Measurements from ENCODE around the gene LAMP1.
"Not testable (repeated sequence)": the region's sequence is repeated elsewhere in the genome, so short reads cannot be mapped to it uniquely, and the experiment has no call there.

LAMP1 gene

GRCh38 chr13:113355621-113356020 lies 58.6 kb downstream of the LAMP1 start:
- DNase-seq (ENCODE audit: low read depth in 2 of 2), result no peak

- DNase-seq (ENCODE audit: low read depth in 2 of 2), result no peak
These were observed 59.6 kb downstream of the LAMP1 start for GRCh38 chr13:113356596-113356995.

DNA sequence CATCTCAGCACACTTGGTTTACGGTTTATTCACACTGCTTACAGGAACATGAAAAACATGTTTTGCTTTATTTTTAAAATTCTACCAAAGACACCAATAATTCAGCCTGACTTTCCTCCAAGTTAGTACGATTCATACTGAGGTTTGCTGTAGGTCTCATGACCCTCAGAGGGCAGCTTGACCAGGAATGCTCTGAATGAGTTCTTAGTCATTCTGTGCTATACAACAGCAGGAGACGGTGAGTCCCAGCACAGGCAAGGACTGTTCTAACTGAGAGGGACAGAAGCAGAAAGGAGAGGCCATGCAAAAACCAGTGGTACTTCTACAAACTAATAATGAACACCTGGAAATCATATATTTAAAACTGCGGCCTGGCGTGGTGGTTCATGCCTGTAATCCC lies 60.5 kb downstream of the LAMP1 start:
- DNase-seq (ENCODE audit: low read depth in 2 of 2), result no peak

DNA sequence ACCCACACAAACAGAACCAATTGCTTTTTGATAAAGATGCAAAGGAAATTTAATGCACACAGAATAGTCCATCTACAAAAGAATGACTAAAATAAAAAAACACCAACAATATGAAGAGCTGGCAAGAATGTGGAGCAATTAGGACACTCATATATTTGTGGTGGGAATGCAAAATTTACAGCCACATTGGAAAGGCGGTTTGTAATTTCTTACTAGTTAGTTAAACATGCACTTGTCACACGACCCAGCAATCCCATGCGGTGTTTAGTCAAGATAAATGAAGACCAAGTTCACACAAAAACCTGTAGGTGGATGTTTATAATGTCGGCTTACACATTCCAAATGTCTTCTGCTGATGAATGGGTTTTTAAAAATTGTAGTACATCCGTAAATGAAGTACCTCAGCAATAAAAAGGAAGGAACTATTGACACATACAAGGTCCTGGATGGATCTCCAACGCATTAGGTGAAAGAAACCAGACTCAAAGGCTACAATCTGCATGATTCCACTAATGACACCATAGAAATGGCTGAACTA lies 61.7 kb downstream of the LAMP1 start:
- DNase-seq (ENCODE audit: low read depth in 2 of 2), result no peak

- no peak for DNase-seq (ENCODE audit: low read depth in 2 of 2)
These were observed 62.5 kb downstream of the LAMP1 start for GRCh38 chr13:113359571-113359970.

DNA sequence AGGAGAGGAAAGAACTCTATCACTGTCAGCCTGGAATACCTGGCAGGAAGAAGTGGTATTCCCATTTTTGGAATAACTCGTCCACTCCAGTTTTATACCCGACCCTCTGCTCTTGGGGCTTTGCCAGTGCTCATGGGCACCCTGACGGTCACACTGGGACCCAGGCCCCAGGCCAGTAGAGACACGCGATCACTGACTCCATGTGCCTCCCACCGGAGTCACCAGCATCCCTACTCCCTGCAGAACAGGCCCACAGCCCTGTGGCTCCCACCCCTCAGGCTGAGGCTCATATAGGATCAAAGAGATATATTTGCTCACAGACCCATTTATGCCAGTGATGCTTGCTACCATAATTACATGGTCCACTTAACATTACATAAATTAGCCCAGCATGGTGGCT lies 63.4 kb downstream of the LAMP1 start:
- no peak for DNase-seq (ENCODE audit: low read depth in 2 of 2)

DNA sequence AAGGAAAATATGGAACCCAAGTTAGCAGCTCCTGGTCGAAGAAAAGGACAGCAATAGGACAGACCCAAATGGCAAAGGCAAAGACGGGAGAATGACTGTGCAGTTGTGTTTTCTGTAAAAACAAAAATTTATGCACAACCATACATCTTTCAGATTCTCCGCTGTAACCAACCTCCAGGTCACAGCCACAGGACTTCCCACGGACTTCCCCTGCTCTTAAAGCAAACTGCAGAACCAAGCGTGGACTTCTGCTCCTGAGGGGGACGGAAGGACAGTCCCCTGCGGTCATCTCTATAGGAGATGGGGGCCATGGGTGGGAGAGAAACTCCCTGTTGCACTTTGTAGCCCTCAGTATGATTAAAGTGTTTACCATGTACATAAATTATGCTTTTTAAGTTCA lies 64.4 kb downstream of the LAMP1 start:
- no peak for DNase-seq (ENCODE audit: low read depth in 2 of 2)

GRCh38 chr13:113364311-113364889 lies 67.4 kb downstream of the LAMP1 start:
- DNase-seq (ENCODE audit: low read depth in 2 of 2), result no peak

DNA sequence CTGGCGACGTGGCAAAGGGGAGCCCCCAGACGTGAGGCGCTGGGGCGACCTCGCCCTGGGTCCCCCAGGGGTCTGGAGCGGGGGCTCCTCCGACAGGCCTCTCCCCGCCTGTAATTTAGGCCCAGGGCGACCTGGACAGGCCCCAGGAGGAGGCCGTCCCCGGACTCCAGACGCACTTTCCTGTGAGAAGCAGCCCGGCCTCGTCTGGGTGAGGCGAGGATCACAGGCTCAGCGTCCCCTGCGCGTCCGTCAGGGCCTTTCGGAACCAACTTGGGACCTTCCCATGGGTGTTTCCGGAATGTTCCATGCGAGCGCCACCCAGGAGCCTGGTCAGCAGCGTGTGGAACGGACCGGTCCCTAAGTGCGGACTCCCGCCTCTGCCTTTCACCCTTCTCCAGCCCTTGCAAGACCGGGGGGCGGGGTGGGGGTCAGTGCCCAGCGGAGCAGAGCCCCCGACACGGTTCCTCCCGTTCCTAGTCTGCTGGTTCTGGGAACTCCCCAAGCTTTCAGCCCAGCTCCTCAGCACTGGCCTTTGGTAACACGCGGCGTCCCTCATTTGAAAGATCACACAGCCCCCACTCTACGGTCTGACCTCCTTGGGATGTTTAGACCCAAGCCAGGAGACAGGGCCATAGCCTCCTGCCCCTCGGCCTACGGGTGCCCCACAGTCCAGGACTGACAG lies 68.0 kb downstream of the LAMP1 start:
- no peak for DNase-seq (ENCODE audit: low read depth in 2 of 2)

DNA sequence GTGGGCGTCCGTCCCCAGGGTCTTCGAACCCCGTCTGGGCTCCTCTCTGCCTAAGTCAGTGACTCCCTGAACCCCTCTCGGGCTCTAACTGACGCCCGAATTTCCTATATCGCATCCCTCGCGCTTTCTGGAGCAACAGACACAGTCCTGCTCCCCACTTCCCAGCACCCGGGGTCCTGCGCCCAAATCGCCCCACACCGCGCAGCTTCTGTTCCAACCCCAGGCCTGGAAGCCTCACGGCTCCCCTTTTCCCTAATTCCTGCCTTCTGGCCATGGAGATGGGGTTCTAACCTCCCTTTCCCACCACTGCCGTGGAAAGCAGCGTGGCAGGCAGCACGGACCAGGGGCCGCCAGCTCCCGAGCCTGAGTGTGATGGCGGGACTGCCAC lies 68.5 kb downstream of the LAMP1 start:
- DNase-seq (ENCODE audit: low read depth in 2 of 2), result no peak

GRCh38 chr13:113365971-113366588 lies 69.0 kb downstream of the LAMP1 start:
- no peak for DNase-seq (ENCODE audit: low read depth in 2 of 2)

- DNase-seq (ENCODE audit: low read depth in 2 of 2), result no peak
These were observed 70.1 kb downstream of the LAMP1 start for GRCh38 chr13:113367020-113367560.

GRCh38 chr13:113367771-113368170 lies 70.7 kb downstream of the LAMP1 start:
- DNase-seq (ENCODE audit: low read depth in 2 of 2), result no peak

- not testable (repeated sequence) for DNase-seq (ENCODE audit: low read depth in 2 of 2)
These were observed 71.3 kb downstream of the LAMP1 start for GRCh38 chr13:113368353-113368752.

GRCh38 chr13:113369189-113369588 lies 72.2 kb downstream of the LAMP1 start:
- no peak for DNase-seq (ENCODE audit: low read depth in 2 of 2)

DNA sequence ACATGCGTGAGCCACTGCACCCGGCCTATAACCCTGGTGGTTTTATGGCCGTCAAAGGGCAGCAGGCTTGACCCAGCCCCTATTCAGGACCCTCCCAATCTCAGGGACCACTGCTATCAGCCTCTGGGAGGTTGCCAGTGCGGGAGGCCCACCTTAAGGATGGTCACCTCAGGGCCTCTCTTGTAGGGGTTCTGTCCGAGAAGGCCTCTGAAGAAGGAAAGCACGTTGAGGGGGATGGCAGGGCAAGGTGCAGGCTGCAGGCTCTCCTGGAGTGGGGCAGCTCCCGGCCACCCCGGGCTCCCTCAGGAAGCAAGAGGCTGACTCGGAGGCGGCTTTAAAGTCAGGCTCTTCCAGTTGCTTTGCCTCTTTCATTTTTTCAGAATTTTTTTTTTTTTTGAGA lies 72.8 kb downstream of the LAMP1 start:
- no peak for DNase-seq (ENCODE audit: low read depth in 2 of 2)

DNA sequence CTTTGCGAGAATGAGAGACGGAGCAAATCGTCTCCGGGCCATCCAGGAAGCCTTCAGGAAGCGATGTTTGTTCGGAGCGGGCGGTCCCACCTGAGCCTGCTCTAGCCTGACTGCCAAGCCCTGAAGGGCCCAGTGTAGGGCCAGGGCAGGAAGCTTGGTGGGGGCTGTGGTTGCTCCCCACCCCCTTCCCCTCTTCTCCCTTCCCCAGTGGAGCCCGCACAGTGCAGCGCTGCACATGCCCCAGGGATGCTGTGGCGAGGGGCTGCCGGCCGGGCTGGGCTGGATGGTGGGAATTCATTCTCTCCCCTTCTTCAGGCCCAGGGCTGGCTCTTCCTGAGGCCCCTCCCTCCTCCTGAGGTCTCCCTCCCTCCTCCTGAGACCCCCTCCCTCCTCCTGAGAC lies 74.0 kb downstream of the LAMP1 start:
- no peak for DNase-seq (ENCODE audit: low read depth in 2 of 2)

DNA sequence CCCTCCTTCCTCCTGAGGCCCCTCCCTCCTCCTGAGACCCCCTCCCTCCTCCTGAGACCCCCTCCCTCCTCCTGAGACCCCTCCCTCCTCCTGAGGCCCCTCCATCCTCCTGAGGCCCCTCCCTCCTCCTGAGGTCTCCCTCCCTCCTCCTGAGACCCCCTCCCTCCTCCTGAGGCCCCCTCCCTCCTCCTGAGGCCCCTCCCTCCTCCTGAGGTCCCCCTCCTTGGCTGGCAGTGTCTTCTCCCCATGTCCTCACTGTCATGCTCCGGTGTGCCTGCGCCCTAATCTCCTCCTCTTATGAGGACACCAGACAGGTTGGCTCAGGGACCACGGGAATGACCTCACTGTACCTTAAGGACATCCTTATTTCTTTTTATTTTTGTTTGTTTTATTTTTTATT lies 74.7 kb downstream of the LAMP1 start:
- DNase-seq (ENCODE audit: low read depth in 2 of 2), result not testable (repeated sequence)
